HepG2 (cell line): ENCODE data around the gene EVI5. TPM values are rescaled to one million over a fixed set of nuclear protein-coding genes. Genes with fewer than 3 reads are reported as not detected.

Experiments
- GTF2F1 ChIP-seq: fragments of 150-350 bp; IDR thresholded peaks from 2 replicates; pipeline ENCODE4 v1.6.1; 2014; ENCODE audit warnings: low read length
- HHEX ChIP-seq: IDR thresholded peaks from 2 replicates; pipeline ENCODE4 v1.6.1; 2016; ENCODE audit warnings: control low read depth
- MATR3 ChIP-seq: sonication (generic); formaldehyde crosslinking; IDR thresholded peaks from 2 replicates; pipeline ENCODE4 v1.4.0; 2020; ENCODE audit warnings: missing genetic modification reagents
- MTA1 ChIP-seq: sonication (generic); formaldehyde crosslinking; IDR thresholded peaks from 2 replicates; pipeline ENCODE4 v1.4.0; 2020; ENCODE audit warnings: missing genetic modification reagents, mild to moderate bottlenecking, borderline replicate concordance
- MTF2 ChIP-seq: sonication (generic); formaldehyde crosslinking; IDR thresholded peaks from 2 replicates; pipeline ENCODE4 v1.5.0; 2020; ENCODE audit warnings: missing genetic modification reagents, borderline replicate concordance
- NFYC ChIP-seq: IDR thresholded peaks from 2 replicates; pipeline ENCODE4 v1.6.1; 2016; ENCODE audit warnings: missing genetic modification reagents, missing compliant biosample characterization
- NKX3-1 ChIP-seq: sonication (generic); formaldehyde crosslinking; IDR thresholded peaks from 2 replicates; pipeline ENCODE4 v1.5.0; 2020; ENCODE audit warnings: missing genetic modification reagents
- NR2C2 ChIP-seq: sonication (generic); formaldehyde crosslinking; IDR thresholded peaks from 2 replicates; pipeline ENCODE4 v1.4.0; 2020; ENCODE audit warnings: missing genetic modification reagents, mild to moderate bottlenecking, moderate library complexity, borderline replicate concordance
- PRPF4 ChIP-seq: fragments of 200-400 bp; formaldehyde crosslinking; IDR thresholded peaks from 2 replicates; pipeline ENCODE4 v1.6.1; 2016; ENCODE audit warnings: low read length, low read depth; ENCODE audit not compliant: poor library complexity, severe bottlenecking
- SP1 ChIP-seq, 2 experiments: fragments of 450-650 bp in 1 of 2; sonication (generic) in 1 of 2; formaldehyde crosslinking in 1 of 2; IDR thresholded peaks; 2 replicates each; pipeline versions ENCODE4 v1.4.0 to v1.6.1; 2016 to 2020; ENCODE audit warnings: missing genetic modification reagents in 1 of 2
- TCF12 ChIP-seq, 2 experiments: fragments of 450-650 bp in 1 of 2; sonication (generic) in 1 of 2; formaldehyde crosslinking in 1 of 2; IDR thresholded peaks; 2 replicates each; pipeline versions ENCODE4 v1.6.1 to v1.8.0; 2017 to 2022; ENCODE audit warnings: antibody characterized with exemption in 1 of 2, mild to moderate bottlenecking in 1 of 2, missing genetic modification reagents in 1 of 2, moderate library complexity in 1 of 2
- ZNF121 ChIP-seq: sonication (generic); formaldehyde crosslinking; IDR thresholded peaks from 2 replicates; pipeline ENCODE4 v1.5.0; 2020; ENCODE audit warnings: mild to moderate bottlenecking, missing genetic modification reagents
- ZNF180 ChIP-seq: sonication (generic); formaldehyde crosslinking; IDR thresholded peaks from 2 replicates; pipeline ENCODE4 v1.4.0; 2020; ENCODE audit warnings: low read depth, missing genetic modification reagents, borderline replicate concordance
- ZNF224 ChIP-seq: sonication (generic); formaldehyde crosslinking; IDR thresholded peaks from 2 replicates; pipeline ENCODE4 v1.5.0; 2020; ENCODE audit warnings: mild to moderate bottlenecking, missing genetic modification reagents
- ZNF296 ChIP-seq: sonication (generic); formaldehyde crosslinking; conservative IDR thresholded peaks from 2 replicates; pipeline ENCODE4 v1.5.0; 2020; ENCODE audit warnings: mild to moderate bottlenecking, missing genetic modification reagents
- ZNF3 ChIP-seq: IDR thresholded peaks from 2 replicates; pipeline ENCODE4 v1.7.0; 2017; ENCODE audit warnings: inconsistent platforms
- ZNF441 ChIP-seq: sonication (generic); formaldehyde crosslinking; IDR thresholded peaks from 2 replicates; pipeline ENCODE4 v1.7.0; 2021; ENCODE audit warnings: missing genetic modification reagents, borderline replicate concordance
- ZNF652 ChIP-seq: IDR thresholded peaks from 2 replicates; pipeline ENCODE4 v1.6.1; 2016; ENCODE audit warnings: low read depth, borderline replicate concordance
- polyA plus RNA-seq, 8 experiments: library from polyadenylated mRNA; depleted of rRNA in 3 of 8; stranded (reverse) in 7 of 8; unstranded in 1 of 8; fragments of >200 nt; fragmentation: Illumina TruSeq in 4 of 8; extraction: Trizol in 4 of 8; gene quantifications; 2 replicates each; pipeline versions ENCODE4 v1.2.1 to v1.2.3, GENCODE V29; 2011 to 2016; ENCODE audit warnings: low read depth in 4 of 8, missing spikeins in 1 of 8, mixed read lengths in 1 of 8; ENCODE audit not compliant: insufficient read depth in 1 of 8
- total RNA-seq, 5 experiments: library from RNA; depleted of rRNA; stranded (reverse); fragments of >200 nt; fragmentation: Illumina TruSeq; extraction: Trizol; gene quantifications; 2 replicates each; pipeline ENCODE4 v1.2.3, GENCODE V29; 2016; ENCODE audit warnings: low read depth in 1 of 5
- TF ChIP-seq, protein P1 (sequence below): sonication (generic); formaldehyde crosslinking; IDR thresholded peaks from 2 replicates; pipeline ENCODE4 v1.4.0; 2020; ENCODE audit warnings: missing genetic modification reagents
- TF ChIP-seq, protein P2 (sequence below): sonication (generic); formaldehyde crosslinking; conservative IDR thresholded peaks from 2 replicates; pipeline ENCODE4 v1.4.0; 2020; ENCODE audit warnings: missing genetic modification reagents
- TF ChIP-seq, protein P3 (sequence below): sonication (generic); formaldehyde crosslinking; IDR thresholded peaks from 2 replicates; pipeline ENCODE4 v1.5.1; 2020; ENCODE audit warnings: missing genetic modification reagents, mild to moderate bottlenecking, borderline replicate concordance
- TF ChIP-seq, protein P4 (sequence below): sonication (generic); formaldehyde crosslinking; IDR thresholded peaks from 2 replicates; pipeline ENCODE4 v1.9.0; 2022; ENCODE audit warnings: missing genetic modification reagents, mild to moderate bottlenecking, borderline replicate concordance

EVI5 gene
- total and polyA plus RNA-seq, 2 of the 13 experiments (the other 11 are each of a cell fraction or from before 2014, with no cell fraction given), result 4.0 to 12.6 TPM

DNA sequence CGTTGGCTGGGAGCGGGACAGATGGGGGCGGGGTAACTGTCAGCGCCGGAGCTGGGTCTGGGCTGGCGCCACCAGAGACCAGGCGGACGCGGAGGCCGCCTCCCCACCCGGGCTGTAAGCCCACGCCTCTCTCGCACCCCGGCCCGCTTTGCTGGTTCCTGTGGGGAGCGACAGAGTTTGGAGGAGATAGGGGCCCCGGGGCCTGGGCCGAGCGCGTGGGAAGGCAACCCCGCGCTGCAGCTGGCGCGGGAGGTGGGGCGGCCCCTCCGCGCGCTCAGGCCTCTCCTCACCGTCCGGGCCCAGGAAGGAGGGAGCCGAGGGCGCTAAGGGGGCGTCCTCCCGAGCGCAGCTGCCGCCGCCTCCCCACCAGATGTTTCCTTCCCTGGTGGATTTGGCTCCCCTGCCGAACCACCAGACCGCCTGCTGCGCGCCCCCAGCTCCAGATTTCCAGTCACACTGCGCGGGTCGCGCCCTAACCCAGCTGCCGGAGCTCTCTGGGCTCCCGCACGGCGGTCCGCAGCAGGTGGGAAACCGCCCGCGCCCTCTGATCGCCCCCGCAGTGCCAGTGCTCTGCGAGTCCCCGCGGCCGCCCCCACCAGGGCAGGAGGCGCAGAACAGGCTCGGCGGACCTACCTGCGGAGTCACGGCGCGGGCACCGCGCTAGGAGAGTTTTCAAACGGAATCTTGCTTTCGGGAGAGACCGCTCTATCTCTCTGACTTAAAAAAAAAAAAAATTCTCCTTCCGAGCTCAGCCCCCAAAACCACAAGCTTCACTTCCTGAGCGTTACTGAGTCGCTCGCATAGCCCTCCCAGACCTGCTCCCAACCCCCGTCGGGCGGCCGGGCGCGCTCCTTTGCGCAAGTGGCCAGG lies 299.3 kb downstream of the EVI5 start (continued):
- TF ChIP-seq ZNF296, result no peak
- no peak for TF ChIP-seq PRPF4
- TF ChIP-seq ZNF224, result no peak
- TF ChIP-seq NR2C2 (CRISPR knock-in tag), result no peak
- TF ChIP-seq, protein P1, sequence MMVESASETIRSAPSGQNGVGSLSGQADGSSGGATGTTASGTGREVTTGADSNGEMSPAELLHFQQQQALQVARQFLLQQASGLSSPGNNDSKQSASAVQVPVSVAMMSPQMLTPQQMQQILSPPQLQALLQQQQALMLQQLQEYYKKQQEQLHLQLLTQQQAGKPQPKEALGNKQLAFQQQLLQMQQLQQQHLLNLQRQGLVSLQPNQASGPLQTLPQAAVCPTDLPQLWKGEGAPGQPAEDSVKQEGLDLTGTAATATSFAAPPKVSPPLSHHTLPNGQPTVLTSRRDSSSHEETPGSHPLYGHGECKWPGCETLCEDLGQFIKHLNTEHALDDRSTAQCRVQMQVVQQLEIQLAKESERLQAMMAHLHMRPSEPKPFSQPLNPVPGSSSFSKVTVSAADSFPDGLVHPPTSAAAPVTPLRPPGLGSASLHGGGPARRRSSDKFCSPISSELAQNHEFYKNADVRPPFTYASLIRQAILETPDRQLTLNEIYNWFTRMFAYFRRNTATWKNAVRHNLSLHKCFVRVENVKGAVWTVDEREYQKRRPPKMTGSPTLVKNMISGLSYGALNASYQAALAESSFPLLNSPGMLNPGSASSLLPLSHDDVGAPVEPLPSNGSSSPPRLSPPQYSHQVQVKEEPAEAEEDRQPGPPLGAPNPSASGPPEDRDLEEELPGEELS (CRISPR knock-in tag), result no peak; the same call in 1 of the 2 replicates
- 0 out of 2 replicates have a peak, but pooled peaks have one; percentile 82 for TF ChIP-seq MTF2
- TF ChIP-seq SP1 (IDR thresholded peaks at IDR 0.05), result no peak
- no peak; the same call in 1 of the 2 replicates for TF ChIP-seq SP1 (CRISPR knock-in tag; IDR thresholded peaks at IDR 0.05)
- TF ChIP-seq ZNF441 (CRISPR knock-in tag), result no peak
- TF ChIP-seq HHEX, result no peak
- TF ChIP-seq ZNF180 (CRISPR knock-in tag), result no peak
- TF ChIP-seq GTF2F1, result no peak
- no peak for TF ChIP-seq ZNF121 (CRISPR knock-in tag)
- TF ChIP-seq, protein P2, sequence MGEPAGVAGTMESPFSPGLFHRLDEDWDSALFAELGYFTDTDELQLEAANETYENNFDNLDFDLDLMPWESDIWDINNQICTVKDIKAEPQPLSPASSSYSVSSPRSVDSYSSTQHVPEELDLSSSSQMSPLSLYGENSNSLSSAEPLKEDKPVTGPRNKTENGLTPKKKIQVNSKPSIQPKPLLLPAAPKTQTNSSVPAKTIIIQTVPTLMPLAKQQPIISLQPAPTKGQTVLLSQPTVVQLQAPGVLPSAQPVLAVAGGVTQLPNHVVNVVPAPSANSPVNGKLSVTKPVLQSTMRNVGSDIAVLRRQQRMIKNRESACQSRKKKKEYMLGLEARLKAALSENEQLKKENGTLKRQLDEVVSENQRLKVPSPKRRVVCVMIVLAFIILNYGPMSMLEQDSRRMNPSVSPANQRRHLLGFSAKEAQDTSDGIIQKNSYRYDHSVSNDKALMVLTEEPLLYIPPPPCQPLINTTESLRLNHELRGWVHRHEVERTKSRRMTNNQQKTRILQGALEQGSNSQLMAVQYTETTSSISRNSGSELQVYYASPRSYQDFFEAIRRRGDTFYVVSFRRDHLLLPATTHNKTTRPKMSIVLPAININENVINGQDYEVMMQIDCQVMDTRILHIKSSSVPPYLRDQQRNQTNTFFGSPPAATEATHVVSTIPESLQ, result no peak
- peak; percentile 36; the same call in 1 of the 2 replicates for TF ChIP-seq ZNF652 (CRISPR knock-in tag)
- TF ChIP-seq MATR3 (CRISPR knock-in tag), result no peak
- TF ChIP-seq MTA1, result 0 out of 2 replicates have a peak, but pooled peaks have one; percentile 19
- TF ChIP-seq NKX3-1 (CRISPR knock-in tag), result no peak
- TF ChIP-seq, protein P3, sequence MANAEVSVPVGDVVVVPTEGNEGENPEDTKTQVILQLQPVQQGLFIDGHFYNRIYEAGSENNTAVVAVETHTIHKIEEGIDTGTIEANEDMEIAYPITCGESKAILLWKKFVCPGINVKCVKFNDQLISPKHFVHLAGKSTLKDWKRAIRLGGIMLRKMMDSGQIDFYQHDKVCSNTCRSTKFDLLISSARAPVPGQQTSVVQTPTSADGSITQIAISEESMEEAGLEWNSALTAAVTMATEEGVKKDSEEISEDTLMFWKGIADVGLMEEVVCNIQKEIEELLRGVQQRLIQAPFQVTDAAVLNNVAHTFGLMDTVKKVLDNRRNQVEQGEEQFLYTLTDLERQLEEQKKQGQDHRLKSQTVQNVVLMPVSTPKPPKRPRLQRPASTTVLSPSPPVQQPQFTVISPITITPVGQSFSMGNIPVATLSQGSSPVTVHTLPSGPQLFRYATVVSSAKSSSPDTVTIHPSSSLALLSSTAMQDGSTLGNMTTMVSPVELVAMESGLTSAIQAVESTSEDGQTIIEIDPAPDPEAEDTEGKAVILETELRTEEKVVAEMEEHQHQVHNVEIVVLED (CRISPR knock-in tag), result no peak
- no peak for TF ChIP-seq TCF12 (IDR thresholded peaks at IDR 0.05)
- peak; percentile 62 for TF ChIP-seq TCF12 (CRISPR knock-in tag; IDR thresholded peaks at IDR 0.05)
- TF ChIP-seq ZNF3 (CRISPR knock-in tag), result no peak
- TF ChIP-seq, protein P4, sequence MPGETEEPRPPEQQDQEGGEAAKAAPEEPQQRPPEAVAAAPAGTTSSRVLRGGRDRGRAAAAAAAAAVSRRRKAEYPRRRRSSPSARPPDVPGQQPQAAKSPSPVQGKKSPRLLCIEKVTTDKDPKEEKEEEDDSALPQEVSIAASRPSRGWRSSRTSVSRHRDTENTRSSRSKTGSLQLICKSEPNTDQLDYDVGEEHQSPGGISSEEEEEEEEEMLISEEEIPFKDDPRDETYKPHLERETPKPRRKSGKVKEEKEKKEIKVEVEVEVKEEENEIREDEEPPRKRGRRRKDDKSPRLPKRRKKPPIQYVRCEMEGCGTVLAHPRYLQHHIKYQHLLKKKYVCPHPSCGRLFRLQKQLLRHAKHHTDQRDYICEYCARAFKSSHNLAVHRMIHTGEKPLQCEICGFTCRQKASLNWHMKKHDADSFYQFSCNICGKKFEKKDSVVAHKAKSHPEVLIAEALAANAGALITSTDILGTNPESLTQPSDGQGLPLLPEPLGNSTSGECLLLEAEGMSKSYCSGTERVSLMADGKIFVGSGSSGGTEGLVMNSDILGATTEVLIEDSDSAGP (CRISPR knock-in tag), result peak; percentile 47; the same call in 1 of the 2 replicates
- no peak for TF ChIP-seq NFYC (CRISPR knock-in tag)
